ENCODE measurements around the gene UVRAG. TPM values are rescaled to one million over a fixed set of nuclear protein-coding genes. Genes with fewer than 3 reads are reported as not detected.
"Not testable (repeated sequence)": the region's sequence is repeated elsewhere in the genome, so short reads cannot be mapped to it uniquely, and the experiment has no call there.

UVRAG gene
- total RNA-seq, 1 donor from 2014 or later = 13.9 TPM

- DNase-seq (ENCODE audit: low spot score) = no peak
- intact Hi-C loops (cut with DNase I) = no loop called here
Measured at GRCh38 chr11:76030968-76031590, 216.1 kb downstream of the UVRAG start.

- no peak for DNase-seq (ENCODE audit: low spot score)
- intact Hi-C loops (cut with DNase I) = no loop called here
Measured at GRCh38 chr11:76033699-76034098, 218.7 kb downstream of the UVRAG start.

DNA sequence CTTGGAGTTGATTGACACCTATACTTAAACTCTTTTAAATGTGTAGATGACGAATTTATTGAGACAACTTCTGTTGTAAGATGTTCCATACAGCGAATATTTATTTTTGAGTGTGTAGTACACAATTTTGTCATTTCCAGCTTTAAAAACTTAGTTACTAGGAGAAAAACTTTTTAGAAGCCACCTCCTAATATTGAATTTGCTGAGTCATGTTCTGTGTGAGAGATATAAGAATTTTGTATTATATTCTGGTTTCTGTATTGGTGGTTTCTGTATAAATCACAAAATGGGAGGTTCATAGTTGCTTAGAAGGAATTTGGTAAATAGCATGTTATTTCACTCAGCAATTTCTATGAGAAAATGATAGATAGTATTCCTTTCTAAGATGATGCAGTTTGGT, 220.0 kb downstream of the UVRAG start:
- DNase-seq (ENCODE audit: low spot score) = no peak
- intact Hi-C loops (cut with DNase I) = no loop called here

DNA sequence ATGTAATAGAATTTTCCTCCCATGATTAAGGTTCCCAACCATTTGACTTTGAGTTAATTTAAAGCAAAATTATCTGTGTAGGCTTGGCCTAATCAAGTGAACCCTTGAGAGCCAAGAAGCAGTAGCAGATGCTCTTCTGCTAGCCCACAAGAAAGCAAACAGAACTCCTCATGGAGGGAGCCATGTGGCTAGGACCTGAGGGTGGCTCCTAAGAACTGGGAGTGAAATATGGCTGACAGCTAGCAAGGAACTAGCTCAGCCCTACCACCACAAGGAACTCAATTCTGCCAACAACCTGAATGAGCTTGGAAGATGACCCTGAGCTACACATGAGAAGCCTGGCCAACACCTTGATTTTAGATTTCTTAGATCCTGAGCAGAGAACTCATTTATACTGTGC, 223.6 kb downstream of the UVRAG start:
- intact Hi-C loops (cut with DNase I) = no loop called here
- no peak for DNase-seq (ENCODE audit: low spot score)

DNA sequence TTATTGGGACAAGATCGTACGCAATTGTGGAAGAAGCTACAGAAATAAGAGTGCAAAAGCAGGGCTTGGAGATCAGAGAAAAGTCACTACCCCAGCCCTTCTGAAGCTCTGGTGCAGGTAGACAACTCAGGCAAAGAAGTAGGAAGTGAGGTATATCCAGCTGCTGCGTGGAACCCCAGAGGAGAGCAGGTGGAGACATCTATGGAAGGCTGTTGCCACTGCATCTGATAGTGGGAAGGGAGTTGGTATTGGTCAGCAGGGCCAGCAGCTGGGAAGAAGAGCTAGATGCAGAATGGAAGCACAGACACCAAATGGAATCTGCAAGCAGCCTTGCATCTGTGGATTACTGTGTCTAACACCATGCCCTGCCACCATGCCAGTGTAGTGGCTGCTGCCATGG, 226.2 kb downstream of the UVRAG start:
- intact Hi-C loops (cut with DNase I) = no loop called here
- no peak for DNase-seq (ENCODE audit: low spot score)

DNA sequence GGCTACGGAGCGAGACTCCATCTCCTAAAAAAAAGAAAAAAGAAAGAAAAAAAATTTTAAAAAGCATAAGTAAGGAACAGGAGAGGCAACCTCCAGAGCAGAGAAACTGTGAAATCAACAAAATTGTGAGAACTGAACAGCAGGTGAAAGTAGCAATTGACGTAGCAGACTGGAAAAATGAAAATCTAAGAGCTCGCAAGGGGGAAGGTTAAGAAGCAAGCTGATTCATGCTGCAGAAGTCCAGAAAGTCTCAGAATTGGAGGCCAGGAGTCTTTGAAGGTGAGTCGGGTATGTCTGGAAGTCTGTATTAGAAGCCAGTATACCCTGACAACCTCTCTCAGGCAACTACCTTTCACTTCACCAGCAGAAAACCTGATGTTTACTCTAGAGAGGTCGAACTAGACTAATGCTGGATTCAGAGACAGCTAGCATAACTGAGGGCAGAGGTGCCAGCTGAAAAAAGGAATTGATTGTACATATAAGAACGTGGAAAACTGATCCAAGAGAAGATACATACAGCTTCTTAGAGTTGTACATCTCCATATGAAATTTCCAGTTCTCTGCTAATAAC, 229.8 kb downstream of the UVRAG start:
- DNase-seq (ENCODE audit: low spot score) = no peak
- intact Hi-C loops (cut with DNase I) = no loop called here

- no peak for DNase-seq (ENCODE audit: low spot score)
- intact Hi-C loops (cut with DNase I) = no loop called here
Measured at GRCh38 chr11:76047231-76047630, 232.2 kb downstream of the UVRAG start.

GRCh38 chr11:76047766-76048165, 232.8 kb downstream of the UVRAG start:
- intact Hi-C loops (cut with DNase I) = no loop called here

GRCh38 chr11:76048763-76049162, 233.8 kb downstream of the UVRAG start:
- intact Hi-C loops (cut with DNase I) = no loop called here
- DNase-seq (ENCODE audit: low spot score) = no peak

More at GRCh38 chr11:76047766-76048165, 232.8 kb downstream of the UVRAG start:
- no peak for DNase-seq (ENCODE audit: low spot score)

DNA sequence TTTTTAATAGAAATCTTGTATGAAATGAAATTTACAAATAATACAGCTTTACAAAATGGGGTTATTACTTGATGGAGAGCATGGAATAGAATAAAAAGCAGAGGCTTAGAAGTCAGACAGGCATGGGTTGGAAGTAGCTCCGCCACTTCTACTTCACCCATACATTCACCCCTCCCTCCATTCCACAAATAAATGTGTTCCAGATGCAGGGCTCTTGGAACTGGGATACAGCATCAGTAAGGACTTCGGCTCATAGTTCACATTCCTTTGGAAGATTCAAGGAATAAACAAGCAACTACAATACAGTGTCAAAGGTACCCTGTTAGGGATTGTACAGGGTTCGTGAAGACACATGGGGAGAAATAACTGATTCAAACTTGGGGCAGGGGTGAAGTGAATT, 234.5 kb downstream of the UVRAG start:
- DNase-seq (ENCODE audit: low spot score) = no peak
- intact Hi-C loops (cut with DNase I) = no loop called here

DNA sequence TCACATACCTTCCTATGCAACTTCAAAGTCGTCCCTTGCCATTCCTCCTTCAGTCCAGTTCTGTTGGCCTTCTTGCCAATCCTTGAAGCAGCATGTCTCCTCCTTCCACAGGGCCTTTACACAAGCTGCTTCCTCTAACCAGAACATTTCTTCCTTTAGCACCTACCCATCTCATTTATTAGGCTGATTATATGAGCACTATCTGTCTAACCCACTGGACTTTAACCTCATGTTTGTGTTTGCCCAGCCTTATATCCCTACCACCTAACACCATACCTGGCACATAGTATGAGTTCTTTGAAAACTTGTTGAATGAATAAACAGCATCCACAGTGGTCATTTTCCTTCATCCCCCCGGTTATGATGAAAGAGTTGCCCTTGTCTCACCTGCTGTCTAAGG, 236.9 kb downstream of the UVRAG start:
- intact Hi-C loops (cut with DNase I) = no loop called here
- DNase-seq (ENCODE audit: low spot score) = no peak

- DNase-seq (ENCODE audit: low spot score) = no peak
- intact Hi-C loops (cut with DNase I) = no loop called here
Measured at GRCh38 chr11:76054330-76054729, 239.3 kb downstream of the UVRAG start.

GRCh38 chr11:76056876-76057275, 241.9 kb downstream of the UVRAG start:
- intact Hi-C loops (cut with DNase I) = no loop called here
- DNase-seq (ENCODE audit: low spot score) = no peak

- DNase-seq (ENCODE audit: low spot score); intact Hi-C loops (cut with DNase I): not testable (repeated sequence)
Measured at GRCh38 chr11:76060475-76061036, 245.5 kb downstream of the UVRAG start.

GRCh38 chr11:76062733-76063132, 247.7 kb downstream of the UVRAG start:
- intact Hi-C loops (cut with DNase I) = no loop called here

GRCh38 chr11:76064192-76064591, 249.2 kb downstream of the UVRAG start:
- no peak for DNase-seq (ENCODE audit: low spot score)
- intact Hi-C loops (cut with DNase I) = no loop called here

More at GRCh38 chr11:76062733-76063132, 247.7 kb downstream of the UVRAG start:
- DNase-seq (ENCODE audit: low spot score) = no peak

DNA sequence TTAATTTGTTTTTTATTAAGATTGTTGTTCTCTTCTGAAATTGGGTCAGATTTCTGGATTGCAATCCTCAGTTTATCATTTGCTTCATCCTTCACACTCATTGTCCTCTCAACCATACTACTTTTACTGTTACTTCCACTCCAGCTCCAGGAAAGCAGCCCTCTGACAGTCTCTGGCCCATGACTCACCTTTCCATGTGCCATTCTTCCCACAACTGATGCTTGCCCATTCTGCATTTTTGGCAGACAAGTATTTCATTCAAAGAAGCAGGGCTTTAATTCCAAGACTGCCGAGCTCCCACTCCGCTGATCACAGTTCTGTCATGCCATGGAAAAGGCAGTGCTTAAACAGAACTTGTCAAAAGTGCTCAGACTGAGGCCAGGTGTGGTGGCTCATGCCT, 252.1 kb downstream of the UVRAG start:
- intact Hi-C loops (cut with DNase I) = no loop called here
- no peak for DNase-seq (ENCODE audit: low spot score)

DNA sequence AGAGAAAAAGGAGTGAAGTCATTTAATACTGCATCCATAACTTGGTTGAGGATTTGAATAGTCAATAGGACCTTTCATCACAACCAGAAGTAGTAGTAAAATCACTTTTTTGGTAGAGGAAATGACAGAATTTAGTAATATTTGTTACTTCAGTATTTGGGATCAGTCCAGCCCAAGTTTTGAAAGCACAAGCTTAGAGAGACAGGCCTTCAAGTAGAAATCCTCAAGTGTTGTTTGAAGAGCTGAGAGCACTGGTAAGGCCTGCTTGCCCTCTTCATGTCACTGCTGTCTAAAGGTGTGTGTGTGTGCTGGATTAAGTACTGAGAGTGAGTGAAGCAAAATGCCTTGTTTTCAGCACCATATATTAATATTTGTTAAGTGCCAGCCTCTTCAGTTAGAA, 254.0 kb downstream of the UVRAG start:
- intact Hi-C loops (cut with DNase I) = no loop called here
- DNase-seq (ENCODE audit: low spot score) = no peak

DNA sequence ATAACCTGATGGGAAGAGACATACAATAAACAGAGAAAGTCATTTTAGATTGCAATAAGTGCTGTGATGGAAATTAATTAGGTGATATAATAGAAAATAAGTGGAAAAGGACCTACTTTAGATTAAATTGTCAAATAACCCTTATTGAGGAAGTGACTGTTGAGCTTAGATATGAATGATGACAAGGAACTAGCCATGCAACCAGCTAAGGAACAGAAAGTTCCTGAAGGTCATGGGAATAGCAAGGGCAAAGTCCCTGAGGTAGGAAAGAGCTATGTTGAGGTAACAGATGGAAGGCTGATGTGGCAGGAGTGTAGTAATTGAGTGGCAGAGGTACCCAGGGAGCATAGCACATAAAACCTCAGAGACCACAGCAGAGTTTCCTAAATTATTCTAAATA, 256.1 kb downstream of the UVRAG start:
- intact Hi-C loops (cut with DNase I) = no loop called here

GRCh38 chr11:76073724-76074123, 258.7 kb downstream of the UVRAG start:
- intact Hi-C loops (cut with DNase I) = loop anchor here (2.0 kb wide), 1 partner anchor 51 kb away; no protein-coding TSS in a partner anchor

More for the DNA sequence above, 256.1 kb downstream of the UVRAG start:
- DNase-seq (ENCODE audit: low spot score) = no peak

More at GRCh38 chr11:76073724-76074123, 258.7 kb downstream of the UVRAG start:
- no peak for DNase-seq (ENCODE audit: low spot score)

All from cardiac septum (tissue), 1 donor.